Hepatocyte (in vitro differentiated cells): ENCODE measurements around the gene SASS6.

Source experiments
- CTCF ChIP-seq: fragments of 200-600 bp; sonication (generic); IDR thresholded peaks from 2 replicates; pipeline ENCODE4 v1.5.1; 2016; ENCODE audit warnings: antibody characterized with exemption, mild to moderate bottlenecking; ENCODE audit not compliant: poor library complexity
- EZH2 ChIP-seq: fragments of 200-600 bp; sonication (generic); IDR thresholded peaks from 2 replicates; pipeline ENCODE4 v1.6.1; 2016; ENCODE audit warnings: antibody characterized with exemption, mild to moderate bottlenecking, borderline replicate concordance
- EZH2phosphoT487 ChIP-seq: fragments of 200-600 bp; sonication (generic); IDR thresholded peaks from one replicate; pipeline ENCODE4 v1.6.1; 2018; ENCODE audit warnings: antibody characterized with exemption, mild to moderate bottlenecking, low read depth, moderate library complexity; ENCODE audit not compliant: unreplicated experiment, severe bottlenecking

GRCh38 chr1:100100202-100100601 is 32.5 kb downstream of the SASS6 start:
- TF ChIP-seq CTCF (no peak), EZH2 (no peak), EZH2phosphoT487 (no peak)
